Spleen (tissue), 7 donors: ENCODE results near the gene GARIN3.

Experiments
- CTCF ChIP-seq, 11 experiments: fragments of 200-600 bp in 7 of 11; fragments of 450-650 bp in 4 of 11; sonication (generic) in 4 of 11; IDR thresholded peaks in 8 of 11; conservative IDR thresholded peaks in 3 of 11; 1 replicate in 7 of 11; 2 replicates in 4 of 11; pipeline versions ENCODE4 v1.4.0 to v1.8.0; 2016 to 2021; ENCODE audit warnings: antibody characterized with exemption in 11 of 11, inconsistent platforms in 4 of 11, mild to moderate bottlenecking in 1 of 11
- POLR2A ChIP-seq, 3 donors: fragments of 450-650 bp; IDR thresholded peaks; one replicate each; pipeline ENCODE4 v1.5.1; 2017; ENCODE audit warnings: antibody characterized with exemption in 3 of 3, mild to moderate bottlenecking in 1 of 3
- POLR2AphosphoS5 ChIP-seq, 3 donors: sonication (generic); formaldehyde crosslinking; IDR thresholded peaks; one replicate each; pipeline ENCODE4 v1.5.1; 2017; ENCODE audit warnings: antibody characterized with exemption in 3 of 3
- donor health status: DM: no; HTN: no; CAD: no; lungs with moderate emphysema.
- donor health status: DM: no; HTN: no; CAD: no.
- donor health status: DM: no; HTN: no; CAD: no.

- TF ChIP-seq CTCF (IDR thresholded peaks at IDR 0.05 in 8 of 11, conservative IDR thresholded peaks at IDR 0.05 in 3 of 11) (peak in 1 of 11 experiments; percentile 10), POLR2AphosphoS5 (IDR thresholded peaks at IDR 0.05) (peak; percentile 93 to 97 (median 95)), POLR2A (IDR thresholded peaks at IDR 0.05) (peak; percentile 7 to 83 (median 18))
These were observed 23.5 kb downstream of the GARIN3 start, which contains the start of gene MED7 for GRCh38 chr5:157142317-157143126.
